Left lobe of liver (tissue), 2 donors: ENCODE measurements around the gene TMEM109. TPM values are rescaled to one million over a fixed set of nuclear protein-coding genes. Genes with fewer than 3 reads are reported as not detected.

Experiments used
- ATAC-seq: fragments of 200-7000 bp; cut with Tn5 transposase; one replicate; pipeline ENCODE4 v1.9.1; 2020; ENCODE audit warnings: mild to moderate bottlenecking, moderate library complexity
- DNase-seq: peaks from one replicate; pipeline ENCODE4 v3.0.0-alpha.2; 2020; ENCODE audit warnings: low spot score
- total RNA-seq: library from RNA; stranded (reverse); gene quantifications from one replicate; pipeline ENCODE4 v1.2.1, GENCODE V29; 2021
- donor health status: DM: no; HTN: no; CAD: no; lungs with moderate emphysema.
- donor health status: DM: no; HTN: yes; CAD: no.

Gene TMEM109
- total RNA-seq, 1 donor from 2014 or later = 36.9 TPM

DNA sequence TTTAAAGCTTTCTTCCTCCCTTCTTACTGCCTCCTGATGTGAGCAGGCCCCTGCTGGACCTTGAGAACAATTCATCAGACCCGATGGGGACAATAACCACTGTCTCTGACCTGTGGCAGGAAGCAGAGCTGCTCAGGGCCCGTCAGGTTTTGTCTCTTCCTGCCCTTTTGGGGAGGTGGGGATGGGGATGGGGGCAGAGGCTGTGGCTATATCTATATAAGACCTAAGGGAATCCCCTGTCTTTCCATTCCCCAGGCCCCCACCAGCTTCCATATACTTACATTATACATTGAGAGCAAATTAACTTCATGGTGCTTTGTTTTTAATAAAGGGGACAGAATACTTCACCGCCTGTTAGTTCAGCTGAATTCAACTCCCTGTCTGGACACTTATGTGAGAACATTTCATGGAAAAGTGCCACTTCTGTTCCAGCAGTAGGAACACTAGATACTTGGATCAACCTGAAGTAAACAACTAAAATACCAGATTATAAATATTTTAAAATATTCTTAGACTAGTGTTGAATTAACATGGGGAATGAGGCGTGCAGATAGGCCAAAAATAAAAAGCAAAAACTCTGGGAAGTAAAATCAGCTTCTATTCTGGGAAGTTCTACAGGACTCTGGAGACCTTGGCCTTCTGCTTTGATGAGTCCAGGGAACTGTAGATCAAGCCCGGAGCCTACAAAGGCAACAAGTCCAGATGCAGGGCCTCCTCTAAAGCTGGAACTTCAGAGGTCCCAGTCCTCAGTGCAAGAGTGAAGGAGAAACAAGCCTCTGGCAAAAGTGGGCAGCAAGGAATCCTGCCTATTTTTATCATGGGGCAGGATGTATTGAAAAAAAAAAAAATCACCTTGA, 35.5 kb upstream of the TMEM109 start:
- no peak for ATAC-seq
- DNase-seq = no peak

DNA sequence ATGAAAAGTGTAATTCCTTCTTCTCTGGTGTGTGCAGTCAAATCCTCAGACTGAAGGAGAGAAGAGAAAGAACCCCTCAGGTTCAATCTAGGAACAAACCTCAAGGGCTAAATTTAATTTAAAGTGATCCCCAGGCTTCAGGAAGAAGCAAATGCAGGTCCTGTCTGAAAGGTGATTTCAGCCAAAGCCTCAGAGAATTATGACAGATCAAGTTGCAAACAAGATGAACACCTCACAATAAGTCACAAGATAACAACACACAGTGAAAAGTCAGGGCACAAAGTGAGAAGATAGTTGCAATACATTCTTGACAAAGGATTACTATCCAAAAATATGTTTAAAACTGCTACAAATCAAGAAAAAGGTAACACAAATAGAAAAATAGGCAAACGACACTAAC, 34.9 kb upstream of the TMEM109 start:
- ATAC-seq (no peak), DNase-seq (no peak)

DNA sequence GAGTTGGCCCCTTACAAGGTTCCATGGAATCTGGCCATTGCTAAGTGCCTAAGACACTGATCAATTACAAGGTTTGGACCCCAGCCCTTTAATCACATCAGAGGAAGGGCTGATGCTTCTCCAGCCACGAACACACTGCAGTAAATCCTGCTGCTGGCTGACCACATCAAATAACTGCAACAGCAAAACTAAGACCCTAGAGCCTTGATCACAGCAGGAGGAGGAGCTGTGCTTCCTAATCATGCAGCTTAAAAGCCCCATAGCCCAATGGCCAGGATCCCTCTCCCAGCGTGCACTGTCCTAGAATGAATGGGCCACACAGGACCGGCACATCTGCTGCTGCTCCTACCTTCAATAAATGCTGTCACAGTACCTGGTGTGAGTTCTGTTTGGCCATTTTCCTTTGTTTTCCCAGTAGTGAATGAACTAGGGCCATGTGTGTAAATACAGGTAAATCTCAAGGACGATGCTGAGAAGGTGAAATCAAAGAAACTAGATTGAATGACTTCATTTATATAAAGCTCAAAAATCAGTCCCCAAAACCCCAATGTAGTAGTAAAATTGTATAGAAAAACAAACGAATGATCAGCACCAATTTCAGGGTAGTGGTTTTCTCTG, 33.9 kb upstream of the TMEM109 start:
- ATAC-seq = no peak
- no peak for DNase-seq

DNA sequence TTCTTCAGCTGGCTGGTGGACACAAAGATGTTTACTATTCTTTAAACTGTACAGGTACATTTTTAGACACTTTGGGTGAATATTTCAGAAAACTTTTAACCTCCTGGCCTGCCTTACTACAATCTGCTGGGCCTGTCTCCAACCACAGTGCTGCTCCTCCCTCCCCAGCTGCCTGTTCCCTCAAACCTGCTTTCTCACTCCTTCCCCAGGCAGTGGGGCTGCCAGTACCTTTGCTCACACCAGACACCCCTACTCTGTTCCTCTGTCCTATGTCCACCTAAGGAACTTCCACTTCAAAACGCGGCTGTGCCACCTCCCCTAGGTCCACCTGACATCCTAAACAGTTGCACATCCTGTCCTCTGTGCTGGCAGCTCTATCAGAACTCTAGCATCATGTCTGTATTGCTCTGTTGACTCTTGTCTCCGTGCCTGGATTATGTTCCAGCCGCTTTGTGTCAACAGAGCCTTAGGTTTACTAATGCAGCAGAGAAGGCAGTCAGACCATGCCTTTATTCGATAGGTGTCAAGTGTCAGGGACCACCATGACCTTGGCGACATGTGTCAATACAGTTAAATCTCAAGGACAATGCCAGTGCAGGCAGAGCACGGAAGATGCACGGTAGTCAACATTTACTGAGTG, 33.2 kb upstream of the TMEM109 start:
- no peak for DNase-seq
- ATAC-seq = no peak

DNA sequence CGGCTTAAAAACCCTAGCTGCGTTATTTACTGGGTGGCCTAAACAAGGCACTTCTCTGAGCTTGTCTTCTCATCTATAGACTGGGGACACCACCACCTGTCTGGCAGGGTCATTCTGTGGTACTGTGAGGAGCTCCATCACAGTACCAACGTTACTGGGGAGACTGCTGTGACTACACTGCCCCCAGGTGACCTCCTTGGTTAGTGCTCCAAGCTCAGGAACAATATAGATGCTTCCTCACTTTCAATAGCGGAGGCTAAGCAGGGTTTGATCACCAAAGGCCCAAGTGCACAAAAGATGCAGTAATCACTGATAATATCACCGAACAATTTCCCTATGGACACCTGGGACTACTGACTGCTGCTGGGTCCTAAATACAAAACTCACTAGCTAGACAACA, 26.4 kb upstream of the TMEM109 start:
- ATAC-seq (peak; percentile 88), DNase-seq (no peak)

DNA sequence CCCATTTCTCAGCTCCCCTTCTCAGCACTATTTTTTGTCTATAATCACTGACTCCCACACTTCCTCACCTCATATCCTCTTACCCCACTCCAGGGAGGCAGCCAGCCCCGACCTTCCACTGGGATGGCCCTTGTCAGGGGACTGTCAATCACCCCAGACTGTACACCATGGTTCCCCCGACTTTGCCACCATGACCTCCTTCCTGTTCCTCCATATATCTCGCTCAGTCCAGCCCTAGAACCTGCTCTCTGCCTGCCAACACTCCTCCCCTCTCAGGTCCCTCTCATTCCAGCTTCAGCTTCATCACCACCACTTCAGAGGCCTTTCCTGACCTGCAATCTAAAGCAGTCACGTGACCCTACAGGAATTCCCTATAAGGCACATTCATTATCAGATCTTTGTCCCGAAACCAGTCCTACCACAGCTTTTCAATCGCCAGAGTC, 24.1 kb upstream of the TMEM109 start:
- DNase-seq (no peak), ATAC-seq (no peak)

DNA sequence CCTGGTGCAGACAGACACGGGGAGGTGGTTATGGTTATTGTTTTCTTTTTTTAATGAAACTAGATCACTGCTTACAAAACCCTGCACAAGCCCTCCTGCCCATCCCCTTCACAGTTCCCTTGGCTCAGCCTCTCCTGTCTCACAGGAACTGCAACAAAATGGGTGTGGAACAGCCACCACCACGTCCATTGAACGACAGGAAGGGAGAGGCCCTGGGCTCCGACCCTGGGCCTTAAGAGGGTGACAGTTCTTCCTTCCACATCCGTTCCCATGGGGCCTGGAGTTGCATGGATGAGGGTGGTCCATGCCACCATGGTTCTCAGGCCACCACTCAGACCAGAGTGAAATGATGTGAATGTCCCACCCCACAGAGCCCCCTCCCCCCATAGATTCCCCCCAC, 23.3 kb upstream of the TMEM109 start:
- DNase-seq (no peak), ATAC-seq (no peak)

DNA sequence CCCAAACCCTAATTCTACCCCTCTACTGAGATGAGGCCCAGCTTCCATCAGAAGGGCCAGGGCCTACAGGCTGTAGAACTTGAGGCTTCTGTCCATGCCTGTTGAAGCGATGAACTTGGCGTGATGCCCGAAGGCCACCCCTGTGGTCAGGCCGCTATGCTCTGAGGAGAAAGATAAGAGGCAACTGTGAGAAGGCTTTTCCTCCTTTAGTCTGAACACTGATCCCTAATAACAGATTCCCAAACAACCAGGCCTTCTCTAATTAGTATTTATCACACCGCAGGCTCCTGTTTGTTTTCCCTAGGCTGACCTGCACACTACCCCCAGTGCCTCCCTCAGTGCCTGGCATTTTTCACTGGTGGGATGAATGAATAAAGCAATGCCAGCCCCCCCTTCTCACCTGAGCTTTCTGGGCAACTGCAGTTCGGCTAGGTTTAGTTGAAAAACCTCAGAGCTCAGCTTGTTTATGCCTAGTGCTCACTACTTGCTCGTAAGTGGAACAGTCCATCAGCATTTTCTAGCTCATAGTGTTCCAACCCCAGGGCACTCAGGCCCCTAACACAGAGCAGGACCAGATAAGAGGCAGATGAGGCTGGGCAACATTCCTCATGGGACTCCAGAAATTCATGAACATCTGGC, 22.7 kb upstream of the TMEM109 start:
- DNase-seq (no peak), ATAC-seq (peak; percentile 16)

DNA sequence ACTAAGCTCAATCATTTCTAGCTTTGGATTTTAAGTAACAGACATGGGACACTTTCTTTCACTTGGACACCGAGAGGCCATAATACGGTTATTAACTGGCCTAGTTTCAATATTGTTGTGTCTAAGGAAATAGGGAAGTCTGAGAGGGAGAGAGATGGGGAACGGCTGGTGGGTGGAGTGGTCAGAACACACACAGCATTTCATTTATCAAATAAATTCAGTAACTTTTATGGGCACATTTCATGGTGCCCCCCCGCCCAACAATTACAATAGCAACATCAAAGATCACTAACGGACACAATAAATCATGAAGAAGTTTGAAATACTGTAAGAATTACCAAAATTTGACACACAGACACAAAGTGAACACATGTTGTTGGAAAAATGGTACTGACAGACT, 18.3 kb upstream of the TMEM109 start:
- DNase-seq (no peak), ATAC-seq (no peak)

DNA sequence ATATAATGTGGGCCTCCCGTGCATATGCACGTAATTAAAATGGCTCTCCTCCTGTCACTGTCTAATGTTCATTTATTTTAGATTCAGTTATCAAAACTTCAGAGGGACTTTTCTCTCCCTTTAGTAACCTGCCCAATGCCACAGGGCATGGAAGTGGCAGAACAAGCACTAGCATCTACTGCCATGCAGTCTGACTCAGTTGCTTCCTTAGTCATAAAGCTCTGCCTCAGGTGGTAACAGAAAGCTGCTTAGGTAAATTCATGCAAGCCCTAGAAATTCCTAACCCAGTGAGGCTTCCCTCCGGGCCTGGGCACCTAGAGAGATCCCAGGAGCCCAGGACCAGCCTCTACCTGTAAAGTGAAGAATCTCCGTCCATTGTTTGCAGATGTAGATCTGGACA, 16.5 kb upstream of the TMEM109 start:
- DNase-seq (no peak), ATAC-seq (no peak)

DNA sequence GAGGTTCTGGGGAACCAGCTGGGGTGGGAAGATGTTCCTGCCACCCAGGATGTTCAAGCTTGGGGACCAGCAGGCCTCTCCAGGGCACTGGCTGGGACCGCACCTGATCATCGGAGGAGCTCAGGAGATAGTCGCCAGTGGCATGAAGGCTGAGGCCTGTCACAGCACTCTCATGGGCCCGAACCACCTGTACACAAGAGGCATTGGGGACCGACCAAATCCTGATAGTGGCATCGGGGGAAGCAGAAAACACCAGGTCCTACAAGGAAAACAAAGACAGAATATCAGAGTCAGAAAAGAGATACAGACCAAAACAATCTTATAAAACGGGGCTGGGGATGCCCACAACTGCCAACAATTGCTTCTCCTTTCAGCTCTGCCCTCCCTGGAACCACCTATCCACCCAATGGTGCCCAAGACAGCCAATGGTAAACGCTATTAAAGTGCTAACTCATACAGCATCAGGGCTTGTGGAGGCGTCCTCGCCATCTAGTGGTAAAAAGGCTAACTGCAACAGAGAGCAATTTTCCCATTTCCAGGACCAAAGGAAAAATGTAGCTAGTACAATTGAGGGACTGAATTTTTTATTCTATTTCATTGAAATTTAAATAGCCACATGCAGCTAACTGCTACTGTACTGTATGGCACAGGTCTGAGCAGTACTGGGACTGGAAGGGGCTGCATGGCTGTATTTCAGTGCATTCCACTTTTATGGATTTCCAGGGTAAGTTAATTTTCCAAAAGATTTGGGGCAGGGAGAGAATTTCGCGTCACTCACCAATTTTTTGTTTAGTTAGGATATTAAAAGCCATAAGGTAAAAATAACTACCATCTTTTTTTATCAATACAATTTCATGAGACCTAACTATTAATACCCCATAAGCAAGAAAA, 14.7 kb upstream of the TMEM109 start:
- peak; percentile 83 for ATAC-seq
- DNase-seq = no peak

DNA sequence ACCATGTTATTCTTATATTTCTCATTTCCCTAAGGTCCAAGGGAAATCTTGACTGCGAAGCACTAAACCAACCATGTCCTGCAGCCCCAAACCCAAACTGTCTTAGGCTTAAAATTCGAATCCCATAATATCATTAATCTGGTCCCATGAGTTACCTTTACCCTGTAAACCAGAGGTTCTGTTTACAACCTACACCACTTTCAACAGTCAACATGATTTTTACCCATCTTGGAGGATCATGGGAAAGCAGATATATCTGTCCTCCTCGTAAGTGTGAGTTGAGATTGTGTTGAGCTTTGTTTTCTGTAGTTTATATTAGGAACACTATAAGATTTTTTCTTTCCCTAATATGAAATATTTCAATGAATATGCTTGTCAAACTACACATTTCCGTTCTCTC, 14.0 kb upstream of the TMEM109 start:
- DNase-seq = no peak
- ATAC-seq = peak; percentile 60

DNA sequence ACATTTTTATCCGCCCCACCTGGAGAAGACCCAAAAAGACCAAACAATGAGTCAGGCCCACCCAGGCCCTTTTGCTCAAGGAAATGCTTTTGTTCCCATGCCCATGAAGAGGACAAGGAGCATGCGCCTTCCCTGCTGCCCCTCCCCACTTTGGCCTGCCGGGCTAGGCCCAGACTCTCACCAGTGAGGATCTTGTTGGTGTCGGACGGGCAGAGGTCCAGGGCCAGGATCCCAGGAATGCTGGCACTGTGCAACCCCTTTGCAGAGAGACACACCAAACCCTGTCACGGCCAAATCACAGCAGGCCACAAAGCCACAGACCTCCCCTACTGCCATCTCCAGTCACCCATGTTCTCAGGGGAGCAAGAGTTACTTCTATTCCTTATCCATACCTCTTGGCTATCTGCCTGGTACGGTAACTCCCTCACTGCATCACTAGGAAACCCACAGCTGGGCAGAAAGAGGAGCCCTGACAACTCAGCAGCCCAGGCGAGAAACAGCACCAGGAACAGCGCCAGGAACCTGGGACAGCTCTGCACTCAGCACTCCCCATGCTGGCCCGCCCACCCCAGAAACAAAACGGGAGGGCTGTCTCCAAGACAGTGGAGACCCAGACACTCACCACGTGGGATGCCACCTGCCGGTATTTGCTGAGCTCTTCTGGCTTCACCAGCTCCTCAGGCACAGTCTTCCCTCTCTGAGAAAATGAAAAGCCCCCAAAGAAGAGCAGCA, 13.1 kb upstream of the TMEM109 start:
- ATAC-seq (peak; percentile 31), DNase-seq (no peak)

DNA sequence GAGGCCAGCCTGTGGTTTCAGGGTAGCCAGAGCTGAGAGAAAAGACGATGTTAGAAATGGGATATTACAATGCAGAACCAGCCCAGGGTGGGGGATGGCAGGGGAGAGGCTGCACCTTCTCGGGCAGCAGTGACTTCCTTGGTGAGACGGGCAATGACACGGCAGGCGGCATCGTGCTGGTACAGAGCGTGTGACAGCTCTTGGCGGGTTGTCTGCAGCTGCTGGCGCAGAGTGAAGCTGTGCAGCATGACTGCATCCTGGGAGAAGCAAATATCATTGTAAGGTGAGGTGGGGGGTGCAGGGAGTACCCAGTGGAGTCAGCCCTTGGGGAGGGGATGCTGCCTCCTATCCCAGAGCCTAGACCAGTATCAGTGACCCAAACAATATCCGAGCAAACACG, 11.3 kb upstream of the TMEM109 start:
- no peak for ATAC-seq

DNA sequence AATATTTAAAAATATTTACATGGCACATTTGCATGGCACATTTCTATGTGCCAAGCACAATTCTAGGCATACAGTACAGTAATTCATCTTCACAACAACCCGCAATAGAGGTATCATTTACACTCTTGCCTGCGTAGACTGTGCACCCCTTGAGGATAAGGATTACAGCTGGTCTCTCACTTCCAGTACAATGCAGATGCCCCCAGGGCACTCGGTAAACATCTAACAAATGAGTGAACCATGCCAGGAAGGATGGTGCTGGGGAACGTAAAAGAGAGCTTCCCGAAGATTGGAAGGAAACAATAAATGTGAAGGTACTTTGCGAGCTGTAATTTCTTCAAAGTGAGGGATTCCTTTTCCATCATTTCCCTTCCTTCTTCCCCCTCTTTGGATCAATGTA, 8.9 kb upstream of the TMEM109 start:
- ATAC-seq (no peak), DNase-seq (no peak)

More for the DNA sequence above, 11.3 kb upstream of the TMEM109 start:
- DNase-seq = no peak

DNA sequence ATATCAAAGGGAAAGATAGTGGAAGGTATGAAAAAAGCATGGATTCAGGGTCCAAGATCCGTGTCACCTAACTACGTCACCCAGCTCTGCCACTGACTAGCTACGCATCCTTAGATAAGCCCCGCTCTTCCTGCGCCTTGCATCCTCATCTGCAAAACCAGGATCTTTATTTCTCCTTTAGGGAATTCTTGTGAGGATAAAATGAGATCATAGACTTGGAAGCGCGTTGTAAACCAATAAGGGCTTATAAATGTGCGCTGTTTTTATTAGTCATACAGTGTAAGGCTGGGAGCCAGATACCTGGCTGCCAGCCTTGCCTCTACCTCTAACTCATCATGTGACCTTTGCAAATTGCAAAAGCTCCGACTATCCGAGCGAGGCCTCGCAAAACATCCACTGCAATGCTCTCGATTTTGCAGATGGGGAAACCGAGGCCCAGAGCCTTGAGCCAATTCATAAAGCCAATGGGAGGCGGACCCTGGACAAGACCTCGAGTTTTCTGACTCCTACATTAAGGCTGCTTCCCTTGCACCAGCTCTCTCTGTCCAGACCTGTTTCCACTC, 8.3 kb upstream of the TMEM109 start:
- ATAC-seq (peak; percentile 63), DNase-seq (no peak)

DNA sequence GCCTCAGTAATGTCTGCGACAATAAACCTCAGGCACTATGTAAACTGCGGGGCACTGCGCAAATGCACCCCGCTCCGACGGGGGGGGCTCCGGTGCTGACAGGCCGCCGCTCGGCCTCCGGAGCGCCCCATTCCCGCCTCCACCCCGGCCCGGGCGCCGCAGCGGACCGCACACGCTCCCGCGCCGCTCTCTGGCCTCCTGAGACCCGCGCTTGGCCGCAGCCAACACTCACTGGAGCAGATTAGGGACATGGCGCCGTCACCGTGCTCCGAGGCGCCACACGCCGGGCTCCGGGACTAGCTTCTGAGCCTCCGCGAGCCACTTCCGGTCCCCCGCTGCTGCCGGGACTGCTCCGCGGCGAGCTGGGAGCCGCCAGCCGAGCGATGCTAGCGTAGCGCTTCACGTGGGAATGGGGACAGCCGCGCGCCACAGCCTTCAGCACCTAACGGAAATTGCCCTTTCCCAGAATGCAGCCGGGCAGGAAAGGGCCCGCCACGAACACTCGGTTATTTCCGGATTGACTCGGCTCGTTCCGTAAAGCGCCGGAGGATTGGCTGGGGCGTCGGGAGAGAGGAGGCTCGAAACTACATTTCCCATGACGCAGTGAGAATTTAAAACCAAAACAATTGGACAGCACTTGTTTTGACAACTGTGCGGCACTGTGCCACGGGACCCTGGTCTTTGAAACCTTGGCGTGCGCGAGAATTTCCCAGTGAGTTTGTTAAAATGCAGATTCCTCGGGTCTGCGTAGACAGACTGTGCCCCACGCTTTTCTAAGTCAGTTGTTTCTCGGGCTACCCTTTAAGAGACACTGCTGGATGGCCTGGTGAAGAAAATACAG, 7.6 kb upstream of the TMEM109 start, which contains the start of gene PRPF19:
Gene PRPF19 (minus strand): TSS at position 454 of the 841 bp plus-strand sequence. CDS start 203 bp downstream, at position 251.
- DNase-seq (peak; percentile 98), ATAC-seq (peak; percentile 95)

DNA sequence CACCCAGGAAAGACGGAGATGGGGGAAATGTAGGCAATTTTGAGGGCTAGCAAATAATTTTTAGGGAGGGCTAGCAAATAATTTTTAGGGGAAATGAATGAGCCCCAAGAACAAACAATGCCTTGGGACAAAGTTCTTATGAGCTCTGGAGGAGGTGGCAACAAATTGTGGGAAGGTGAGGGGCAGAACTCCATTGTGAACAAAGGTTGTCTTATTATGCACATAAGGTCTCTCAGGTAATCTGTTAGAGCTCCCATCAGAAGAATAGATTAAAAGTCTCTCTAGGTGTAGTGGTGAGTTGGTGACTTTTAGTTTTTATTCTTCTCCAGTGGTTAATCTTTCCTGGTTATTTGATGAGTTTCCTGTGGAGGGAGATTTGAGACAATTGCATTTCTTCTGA, 5.2 kb upstream of the TMEM109 start:
- DNase-seq (no peak), ATAC-seq (no peak)
